DMS153 (cell line): ENCODE data around the gene SS18L1.

Source experiments
- DNase-seq: peaks from one replicate; lab custom pipeline; 2025; lab: John Stamatoyannopoulos, UW

SS18L1 gene

GRCh38 chr20:62156254-62156556, 12.6 kb downstream of the SS18L1 start:
- DNase-seq = no peak

GRCh38 chr20:62156592-62157386, 13.2 kb downstream of the SS18L1 start:
- DNase-seq = no peak

- no peak for DNase-seq
These were observed 14.0 kb downstream of the SS18L1 start for GRCh38 chr20:62157387-62158087.

GRCh38 chr20:62158088-62158400, 14.5 kb downstream of the SS18L1 start:
- DNase-seq = no peak

GRCh38 chr20:62158541-62158940, 15.0 kb downstream of the SS18L1 start:
- DNase-seq = no peak

GRCh38 chr20:62159052-62159451, 15.5 kb downstream of the SS18L1 start:
- DNase-seq = no peak

GRCh38 chr20:62159839-62160238, 16.3 kb downstream of the SS18L1 start:
- DNase-seq = no peak

- no peak for DNase-seq
These were observed 16.7 kb downstream of the SS18L1 start for GRCh38 chr20:62160253-62160652.

GRCh38 chr20:62160876-62161275, 17.3 kb downstream of the SS18L1 start:
- DNase-seq = no peak

- DNase-seq = no peak
These were observed 17.8 kb downstream of the SS18L1 start for GRCh38 chr20:62161347-62161746.

GRCh38 chr20:62162765-62163484, 19.4 kb downstream of the SS18L1 start:
- no peak for DNase-seq

GRCh38 chr20:62163485-62163865, 19.9 kb downstream of the SS18L1 start:
- no peak for DNase-seq

GRCh38 chr20:62163986-62164762, 20.6 kb downstream of the SS18L1 start:
- DNase-seq = no peak

- no peak for DNase-seq
These were observed 21.6 kb downstream of the SS18L1 start for GRCh38 chr20:62164879-62165761.

- no peak for DNase-seq
These were observed 22.3 kb downstream of the SS18L1 start for GRCh38 chr20:62165762-62166399.

- no peak for DNase-seq
These were observed 23.9 kb downstream of the SS18L1 start for GRCh38 chr20:62167474-62167873.

- DNase-seq = no peak
These were observed 24.5 kb downstream of the SS18L1 start for GRCh38 chr20:62168061-62168460.

- no peak for DNase-seq
These were observed 25.4 kb downstream of the SS18L1 start for GRCh38 chr20:62168890-62169435.

GRCh38 chr20:62170536-62170935, 27.0 kb downstream of the SS18L1 start:
- no peak for DNase-seq

GRCh38 chr20:62171245-62171644, 27.7 kb downstream of the SS18L1 start:
- no peak for DNase-seq

GRCh38 chr20:62172666-62173065, 29.1 kb downstream of the SS18L1 start:
- DNase-seq = no peak
